GM12873 (cell line): Measurements from ENCODE around the gene URM1.

Source experiments
- TF ChIP-seq, protein P1 (sequence below): IDR thresholded peaks from 2 replicates; pipeline ENCODE4 v1.5.1; 2012; ENCODE audit warnings: low read depth, mild to moderate bottlenecking, moderate library complexity, low read length, control low read depth; ENCODE audit not compliant: insufficient read depth; ENCODE audit errors: missing control alignments

The URM1 gene

DNA sequence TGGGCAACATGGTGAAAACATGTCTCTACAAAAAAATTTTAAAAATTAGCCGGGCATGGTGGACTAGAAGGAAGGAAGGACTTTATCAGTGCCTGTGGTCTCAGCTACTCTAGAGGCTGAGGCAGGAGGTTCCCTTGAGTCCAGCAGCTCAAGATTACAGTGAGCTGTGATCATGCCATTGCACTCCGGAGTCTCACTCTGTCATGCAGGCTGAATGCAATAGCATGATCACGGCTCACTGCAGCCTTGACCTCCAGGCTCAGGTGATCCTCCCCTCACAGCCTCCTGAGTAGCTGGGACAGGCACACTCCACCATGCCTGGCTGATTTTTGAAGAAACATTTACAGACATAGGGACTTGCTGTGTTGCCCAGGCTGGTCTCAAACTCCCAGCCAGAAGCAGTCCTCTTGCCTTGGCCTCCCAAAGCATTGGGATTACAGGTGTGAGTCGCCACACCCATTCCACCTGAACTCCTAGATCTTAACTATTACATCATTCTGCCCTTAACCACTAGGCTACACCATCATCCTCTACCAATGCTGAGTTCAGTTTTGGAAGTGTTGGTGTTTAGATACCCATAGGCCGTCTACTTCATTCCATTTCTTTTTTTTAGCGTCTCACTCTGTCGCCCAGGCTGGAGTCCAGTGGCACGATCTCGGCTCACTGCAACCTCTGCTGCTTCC is 2.0 kb upstream of the URM1 start:
- TF ChIP-seq, protein P1, sequence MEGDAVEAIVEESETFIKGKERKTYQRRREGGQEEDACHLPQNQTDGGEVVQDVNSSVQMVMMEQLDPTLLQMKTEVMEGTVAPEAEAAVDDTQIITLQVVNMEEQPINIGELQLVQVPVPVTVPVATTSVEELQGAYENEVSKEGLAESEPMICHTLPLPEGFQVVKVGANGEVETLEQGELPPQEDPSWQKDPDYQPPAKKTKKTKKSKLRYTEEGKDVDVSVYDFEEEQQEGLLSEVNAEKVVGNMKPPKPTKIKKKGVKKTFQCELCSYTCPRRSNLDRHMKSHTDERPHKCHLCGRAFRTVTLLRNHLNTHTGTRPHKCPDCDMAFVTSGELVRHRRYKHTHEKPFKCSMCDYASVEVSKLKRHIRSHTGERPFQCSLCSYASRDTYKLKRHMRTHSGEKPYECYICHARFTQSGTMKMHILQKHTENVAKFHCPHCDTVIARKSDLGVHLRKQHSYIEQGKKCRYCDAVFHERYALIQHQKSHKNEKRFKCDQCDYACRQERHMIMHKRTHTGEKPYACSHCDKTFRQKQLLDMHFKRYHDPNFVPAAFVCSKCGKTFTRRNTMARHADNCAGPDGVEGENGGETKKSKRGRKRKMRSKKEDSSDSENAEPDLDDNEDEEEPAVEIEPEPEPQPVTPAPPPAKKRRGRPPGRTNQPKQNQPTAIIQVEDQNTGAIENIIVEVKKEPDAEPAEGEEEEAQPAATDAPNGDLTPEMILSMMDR = no peak

GRCh38 chr9:128370367-128370751 is 815 bp upstream of the URM1 start:
- TF ChIP-seq, protein P1 = no peak

GRCh38 chr9:128371630-128372117 is 500 bp downstream of the URM1 start:
- TF ChIP-seq, protein P1 = no peak

DNA sequence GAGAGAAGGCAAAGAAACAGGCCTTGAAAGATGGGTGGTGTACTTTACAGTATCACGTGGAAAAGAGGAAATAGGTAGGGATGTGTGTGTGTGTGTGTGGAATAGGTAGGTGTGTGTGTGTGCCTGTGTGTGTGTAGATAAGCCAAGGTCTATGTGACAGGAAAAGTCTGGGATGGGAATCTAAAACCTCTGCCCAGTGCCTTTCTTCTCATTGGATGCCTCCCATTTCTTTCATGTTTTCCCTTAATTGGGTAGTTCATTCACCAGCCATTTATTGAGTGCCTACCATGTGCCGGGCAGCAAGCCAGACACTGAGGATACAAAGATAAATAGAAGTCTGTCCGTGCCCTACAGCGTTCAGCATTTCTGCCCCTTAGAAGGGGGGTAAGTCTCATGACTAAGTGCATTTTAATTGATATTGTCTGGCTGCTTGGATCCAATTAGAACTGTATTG is 1.0 kb downstream of the URM1 start:
- TF ChIP-seq, protein P1 = no peak

DNA sequence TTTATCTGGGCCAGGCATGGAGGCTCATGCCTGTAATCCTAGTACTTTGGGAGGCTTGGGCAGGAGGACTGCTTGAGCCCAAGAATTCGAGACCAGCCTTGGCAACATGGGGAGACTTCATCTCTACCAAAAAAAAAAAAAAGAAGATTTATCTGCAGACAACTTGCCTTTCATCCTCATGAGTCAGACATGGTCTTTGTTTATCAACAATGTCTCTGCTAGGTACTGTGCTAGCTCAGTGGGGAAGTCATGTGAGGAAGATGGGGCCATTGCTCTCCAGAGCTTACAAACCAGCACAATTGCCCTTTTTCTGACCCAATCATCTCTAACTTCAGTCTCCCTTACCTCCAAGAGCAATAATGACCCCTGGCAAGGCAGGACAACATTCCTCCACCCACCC is 1.6 kb downstream of the URM1 start:
- TF ChIP-seq, protein P1 = no peak

- TF ChIP-seq, protein P1 = no peak
Observed at GRCh38 chr9:128374221-128374675, 3.1 kb downstream of the URM1 start.

- TF ChIP-seq, protein P1 = no peak
Observed at GRCh38 chr9:128375865-128376264, 4.7 kb downstream of the URM1 start.
